Measurements from ENCODE around the gene GIGYF2.

GIGYF2 gene

DNA sequence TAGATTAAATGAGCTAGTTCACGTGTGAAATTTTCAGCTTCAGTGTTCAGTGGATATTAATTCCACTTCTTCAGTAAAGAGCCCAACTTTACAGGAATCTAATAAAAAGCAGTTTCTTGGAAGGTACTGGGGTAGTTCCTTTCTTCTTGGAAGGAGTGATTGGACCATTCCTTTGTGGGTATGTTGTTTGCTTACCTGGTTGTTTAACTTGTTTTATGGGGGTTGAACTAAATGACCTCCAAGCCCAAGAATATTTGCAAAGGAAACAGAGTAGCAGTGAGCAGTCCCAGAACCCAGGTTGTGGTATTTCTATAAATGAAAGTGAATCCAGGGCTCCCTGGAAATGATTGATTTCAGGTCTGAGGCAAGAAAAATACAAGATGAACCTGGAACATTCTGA is 47.8 kb downstream of the GIGYF2 start:
- TF ChIP-seq SPI1 (IDR thresholded peaks at IDR 0.05; ENCODE audit: borderline replicate concordance, low read depth) (no peak), GABPA (IDR thresholded peaks at IDR 0.05; ENCODE audit: low read depth) (no peak), POLR2AphosphoS5 (IDR thresholded peaks at IDR 0.05; ENCODE audit: low read depth) (no peak)
- TF ChIP-seq, protein P1, sequence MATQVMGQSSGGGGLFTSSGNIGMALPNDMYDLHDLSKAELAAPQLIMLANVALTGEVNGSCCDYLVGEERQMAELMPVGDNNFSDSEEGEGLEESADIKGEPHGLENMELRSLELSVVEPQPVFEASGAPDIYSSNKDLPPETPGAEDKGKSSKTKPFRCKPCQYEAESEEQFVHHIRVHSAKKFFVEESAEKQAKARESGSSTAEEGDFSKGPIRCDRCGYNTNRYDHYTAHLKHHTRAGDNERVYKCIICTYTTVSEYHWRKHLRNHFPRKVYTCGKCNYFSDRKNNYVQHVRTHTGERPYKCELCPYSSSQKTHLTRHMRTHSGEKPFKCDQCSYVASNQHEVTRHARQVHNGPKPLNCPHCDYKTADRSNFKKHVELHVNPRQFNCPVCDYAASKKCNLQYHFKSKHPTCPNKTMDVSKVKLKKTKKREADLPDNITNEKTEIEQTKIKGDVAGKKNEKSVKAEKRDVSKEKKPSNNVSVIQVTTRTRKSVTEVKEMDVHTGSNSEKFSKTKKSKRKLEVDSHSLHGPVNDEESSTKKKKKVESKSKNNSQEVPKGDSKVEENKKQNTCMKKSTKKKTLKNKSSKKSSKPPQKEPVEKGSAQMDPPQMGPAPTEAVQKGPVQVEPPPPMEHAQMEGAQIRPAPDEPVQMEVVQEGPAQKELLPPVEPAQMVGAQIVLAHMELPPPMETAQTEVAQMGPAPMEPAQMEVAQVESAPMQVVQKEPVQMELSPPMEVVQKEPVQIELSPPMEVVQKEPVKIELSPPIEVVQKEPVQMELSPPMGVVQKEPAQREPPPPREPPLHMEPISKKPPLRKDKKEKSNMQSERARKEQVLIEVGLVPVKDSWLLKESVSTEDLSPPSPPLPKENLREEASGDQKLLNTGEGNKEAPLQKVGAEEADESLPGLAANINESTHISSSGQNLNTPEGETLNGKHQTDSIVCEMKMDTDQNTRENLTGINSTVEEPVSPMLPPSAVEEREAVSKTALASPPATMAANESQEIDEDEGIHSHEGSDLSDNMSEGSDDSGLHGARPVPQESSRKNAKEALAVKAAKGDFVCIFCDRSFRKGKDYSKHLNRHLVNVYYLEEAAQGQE (IDR thresholded peaks at IDR 0.05; ENCODE audit: insufficient replicate concordance, low read depth): no peak
- TF ChIP-seq, protein P2, sequence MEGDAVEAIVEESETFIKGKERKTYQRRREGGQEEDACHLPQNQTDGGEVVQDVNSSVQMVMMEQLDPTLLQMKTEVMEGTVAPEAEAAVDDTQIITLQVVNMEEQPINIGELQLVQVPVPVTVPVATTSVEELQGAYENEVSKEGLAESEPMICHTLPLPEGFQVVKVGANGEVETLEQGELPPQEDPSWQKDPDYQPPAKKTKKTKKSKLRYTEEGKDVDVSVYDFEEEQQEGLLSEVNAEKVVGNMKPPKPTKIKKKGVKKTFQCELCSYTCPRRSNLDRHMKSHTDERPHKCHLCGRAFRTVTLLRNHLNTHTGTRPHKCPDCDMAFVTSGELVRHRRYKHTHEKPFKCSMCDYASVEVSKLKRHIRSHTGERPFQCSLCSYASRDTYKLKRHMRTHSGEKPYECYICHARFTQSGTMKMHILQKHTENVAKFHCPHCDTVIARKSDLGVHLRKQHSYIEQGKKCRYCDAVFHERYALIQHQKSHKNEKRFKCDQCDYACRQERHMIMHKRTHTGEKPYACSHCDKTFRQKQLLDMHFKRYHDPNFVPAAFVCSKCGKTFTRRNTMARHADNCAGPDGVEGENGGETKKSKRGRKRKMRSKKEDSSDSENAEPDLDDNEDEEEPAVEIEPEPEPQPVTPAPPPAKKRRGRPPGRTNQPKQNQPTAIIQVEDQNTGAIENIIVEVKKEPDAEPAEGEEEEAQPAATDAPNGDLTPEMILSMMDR (IDR thresholded peaks at IDR 0.05; ENCODE audit: insufficient read depth, low read length): no peak
- no peak overlapping the region for H3K4me3 ChIP-seq (replicated peaks; ENCODE audit: insufficient read depth, low read length)

DNA sequence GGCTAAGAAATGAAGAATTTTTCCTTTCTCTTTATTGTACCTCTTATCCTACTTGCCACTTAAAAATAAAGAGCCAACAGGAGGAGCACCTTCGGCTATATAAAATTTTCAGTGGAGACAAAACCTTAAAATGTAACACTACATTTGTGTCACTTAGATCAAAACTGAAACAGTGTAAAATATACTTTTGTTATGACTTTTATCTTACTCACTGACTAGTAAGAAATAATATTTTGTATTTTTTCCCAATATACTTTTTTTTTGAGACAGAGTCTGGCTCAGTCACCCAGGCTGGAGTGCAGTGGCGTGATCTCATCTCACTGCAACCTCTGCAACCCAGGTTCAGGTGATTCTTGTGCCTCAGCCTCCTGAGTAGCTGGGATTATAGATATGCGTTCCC is 50.9 kb downstream of the GIGYF2 start:
- no peaks in the 10 kb centered on the region for H3K27me3 ChIP-seq (ENCODE audit: insufficient read depth, poor library complexity, severe bottlenecking)
- H3K27ac ChIP-seq (replicated peaks): no peak overlapping the region
- no peak for TF ChIP-seq POLR2AphosphoS5 (IDR thresholded peaks at IDR 0.05; ENCODE audit: low read depth)
- TF ChIP-seq, protein P1 (IDR thresholded peaks at IDR 0.05; ENCODE audit: insufficient replicate concordance, low read depth): no peak
- no peak overlapping the region for H3K4me3 ChIP-seq (replicated peaks; ENCODE audit: insufficient read depth, low read length)
- DNase-seq (ENCODE audit: low read depth in 1 of 2, low spot score in 1 of 2): no peak

More for the DNA sequence above, 47.8 kb downstream of the GIGYF2 start:
- H3K27me3 ChIP-seq (ENCODE audit: insufficient read depth, poor library complexity, severe bottlenecking): no peaks in the 10 kb centered on the region
- H3K27ac ChIP-seq (replicated peaks): no peak overlapping the region
- DNase-seq (ENCODE audit: low read depth in 1 of 2, low spot score in 1 of 2): no peak

DNA sequence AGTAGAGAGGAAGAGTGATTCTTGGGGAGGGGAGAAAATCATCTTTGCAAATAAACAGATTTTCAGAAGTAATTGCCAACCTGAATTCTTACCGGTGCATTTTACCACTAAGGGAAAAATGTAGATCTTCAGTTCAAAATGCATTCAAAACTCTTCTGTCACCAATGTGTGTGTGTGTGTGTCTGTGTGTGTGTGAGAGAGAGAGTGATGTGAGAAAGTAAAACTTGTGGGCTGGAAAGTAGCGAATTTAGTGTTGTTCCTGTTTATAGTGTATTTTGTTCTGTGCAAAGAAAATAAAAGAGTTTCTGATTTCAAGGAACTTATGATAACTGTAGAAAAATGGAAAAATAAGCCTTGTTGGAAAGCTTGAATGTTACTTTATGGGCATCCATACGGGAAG is 52.2 kb downstream of the GIGYF2 start:
- H3K4me3 ChIP-seq (replicated peaks; ENCODE audit: insufficient read depth, low read length): no peak overlapping the region
- DNase-seq (ENCODE audit: low read depth in 1 of 2, low spot score in 1 of 2): no peak
- no peak overlapping the region for H3K27ac ChIP-seq (replicated peaks)
- no peaks in the 10 kb centered on the region for H3K27me3 ChIP-seq (ENCODE audit: insufficient read depth, poor library complexity, severe bottlenecking)
- TF ChIP-seq, protein P2 (IDR thresholded peaks at IDR 0.05; ENCODE audit: insufficient read depth, low read length): no peak
- no peak for TF ChIP-seq POLR2AphosphoS5 (IDR thresholded peaks at IDR 0.05; ENCODE audit: low read depth)
- no peak for TF ChIP-seq GABPA (IDR thresholded peaks at IDR 0.05; ENCODE audit: low read depth)
- no peak for TF ChIP-seq SPI1 (IDR thresholded peaks at IDR 0.05; ENCODE audit: borderline replicate concordance, low read depth)
- TF ChIP-seq, protein P1 (IDR thresholded peaks at IDR 0.05; ENCODE audit: insufficient replicate concordance, low read depth): no peak
